Lung microvascular endothelial cell (primary cell): Measurements from ENCODE around the gene R3HDM4. TPM values are rescaled to one million over a fixed set of nuclear protein-coding genes. Genes with fewer than 3 reads are reported as not detected.
"Not testable (repeated sequence)": the region's sequence is repeated elsewhere in the genome, so short reads cannot be mapped to it uniquely, and the experiment has no call there.

ENCODE experiments used
- DNase-seq, 2 donors: peaks; one replicate each; pipeline versions ENCODE4 v3.0.0 to v3.0.0-alpha.2; 2010; ENCODE audit warnings: low read depth in 2 of 2
- total RNA-seq: library from RNA; depleted of rRNA; stranded (reverse); fragments of >200 nt; gene quantifications from 2 replicates; pipeline ENCODE4 v1.2.1, GENCODE V29; 2014

The R3HDM4 gene
- total RNA-seq = 27.2 and 28.8 TPM in 2 replicates

- peak; percentile 66 to 82 for DNase-seq
Measured at GRCh38 chr19:913080-913748, at the start of gene R3HDM4. R3HDM4 (minus strand) TSS chr19:913219; CDS start chr19:913157, 62 bp downstream.

DNA sequence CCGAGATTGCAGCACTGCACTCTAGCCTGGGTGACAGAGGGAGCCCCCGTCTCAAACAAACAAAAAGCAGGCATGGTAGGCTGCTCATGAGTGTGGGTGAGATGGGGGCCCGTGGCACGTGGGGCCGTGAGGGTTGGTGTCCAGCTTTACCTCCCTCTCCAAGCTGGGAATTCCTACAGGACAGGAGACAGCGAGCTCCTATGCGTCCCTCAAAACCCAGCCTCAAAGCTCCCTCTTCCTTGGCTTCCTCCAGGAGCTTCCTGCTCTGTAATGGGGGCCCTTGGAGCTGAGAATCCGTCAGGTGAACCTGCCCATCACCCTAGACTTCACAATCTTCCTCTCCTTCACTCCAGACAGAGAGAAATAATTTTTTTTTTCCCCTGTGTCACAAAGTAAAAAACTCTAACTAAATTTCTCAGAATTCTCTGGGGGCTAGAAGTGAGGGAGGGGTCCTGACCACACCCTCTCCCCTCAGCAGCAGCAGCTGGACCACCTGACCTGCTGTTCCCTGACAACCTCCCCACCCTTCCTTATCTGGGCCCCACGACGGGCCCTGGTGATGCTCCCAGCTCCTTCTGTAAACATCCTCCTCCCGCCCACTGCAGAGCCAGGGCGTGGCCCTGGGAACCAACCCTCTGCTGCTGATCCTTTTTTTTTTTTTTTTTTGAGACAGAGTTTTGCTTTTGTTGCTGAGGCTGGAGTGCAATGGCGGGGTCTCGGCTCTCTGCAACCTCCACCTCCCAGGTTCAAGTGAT lies 49.0 kb upstream of the R3HDM4 start:
- peak in 1 of 2 donors; percentile 12 for DNase-seq

GRCh38 chr19:960601-960938 lies 47.6 kb upstream of the R3HDM4 start:
- DNase-seq = no peak

GRCh38 chr19:960020-960419 lies 47.0 kb upstream of the R3HDM4 start:
- DNase-seq = no peak

DNA sequence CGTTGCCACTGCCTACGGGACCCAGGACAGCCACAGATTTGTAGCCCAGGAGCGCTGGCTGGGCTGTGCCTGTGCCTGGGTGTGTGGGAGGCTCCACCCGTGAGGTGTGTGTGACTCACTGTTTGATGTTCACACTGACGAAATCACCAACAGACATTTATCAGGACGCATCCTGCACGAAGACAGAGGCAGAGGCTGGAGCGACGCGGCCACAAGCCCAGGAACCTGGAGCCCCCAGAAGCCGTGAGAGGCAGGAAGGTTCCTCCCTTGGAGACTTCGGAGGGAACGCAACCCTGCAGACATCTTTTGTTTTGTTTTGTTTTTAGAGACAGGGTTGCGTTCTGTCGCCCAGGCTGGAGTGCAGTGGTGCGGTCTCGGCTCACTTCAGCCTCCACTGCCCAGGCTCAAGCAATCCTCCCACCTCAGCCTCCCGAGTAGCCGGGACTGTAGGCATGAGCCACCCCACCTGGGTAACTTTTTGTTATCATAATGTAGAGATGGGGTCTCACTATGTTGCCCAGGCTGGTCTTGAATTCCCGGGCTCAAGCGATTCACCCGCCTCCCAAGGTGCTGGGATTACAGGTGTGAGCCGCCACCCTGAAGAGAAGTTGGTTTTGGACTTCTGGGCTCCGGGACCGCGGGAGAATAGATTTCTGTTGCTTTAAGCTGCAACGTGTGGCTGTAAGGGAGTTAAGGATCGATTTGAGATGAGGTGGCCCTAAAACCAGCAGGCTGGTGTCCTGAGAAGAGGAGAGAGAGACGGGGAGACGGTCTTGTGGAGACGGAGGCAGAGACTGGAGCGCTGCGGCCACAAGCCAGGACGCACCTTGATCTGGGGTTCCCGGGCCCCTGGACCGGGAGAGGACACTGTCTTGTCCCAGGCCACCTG lies 46.2 kb upstream of the R3HDM4 start:
- no peak for DNase-seq

DNA sequence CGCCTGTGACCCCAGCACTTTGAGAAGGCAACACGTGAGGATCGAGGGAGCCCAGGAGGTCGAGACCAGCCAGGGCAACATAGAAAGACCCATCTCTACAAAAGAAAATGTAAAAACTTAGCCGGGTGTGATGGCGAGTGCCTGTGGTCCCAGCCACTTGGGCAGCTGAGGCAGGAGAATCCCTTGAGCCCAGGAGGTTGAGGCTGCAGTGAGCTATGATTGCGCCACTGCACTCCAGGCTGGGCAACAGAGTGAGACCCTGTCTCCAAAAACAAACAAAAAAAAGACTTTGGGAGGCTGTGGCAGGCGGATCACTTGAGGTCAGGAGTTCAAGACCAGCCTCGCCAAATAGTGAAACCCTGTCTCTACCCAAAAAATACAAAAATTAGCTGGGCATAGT lies 44.6 kb upstream of the R3HDM4 start:
- not testable (repeated sequence) for DNase-seq

DNA sequence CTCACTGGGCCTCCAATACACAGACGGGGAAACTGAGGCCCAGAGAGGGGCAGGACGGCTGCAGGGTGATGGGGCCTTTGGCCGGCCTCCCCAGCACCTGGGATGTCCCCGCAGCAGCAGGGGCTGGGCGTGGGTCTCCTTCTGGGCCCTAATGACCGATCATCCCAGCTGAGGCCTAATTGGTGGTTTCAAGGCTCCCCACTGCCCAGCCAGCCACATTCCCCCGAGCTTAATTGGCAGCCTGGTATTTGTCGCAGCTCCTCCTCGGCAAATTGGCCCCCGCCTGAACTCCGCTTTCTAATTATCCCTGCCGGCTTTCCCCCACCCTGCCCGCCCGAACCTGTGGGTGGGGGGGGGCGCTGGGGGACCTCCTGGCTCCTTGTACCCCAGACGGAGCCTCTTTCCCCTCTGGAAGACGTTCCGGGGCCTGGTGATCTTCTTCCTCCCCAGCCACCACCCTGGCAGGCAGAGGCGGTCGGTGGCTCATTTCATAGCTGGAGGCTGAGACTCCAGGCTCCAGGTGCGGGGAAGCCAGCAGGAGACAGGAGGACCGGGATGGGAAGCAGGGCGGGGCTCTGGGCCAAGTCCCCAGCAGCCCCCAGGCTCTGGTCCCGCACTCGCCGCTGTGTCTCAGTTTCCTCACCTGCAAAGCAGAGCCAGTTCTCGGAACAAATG lies 43.9 kb upstream of the R3HDM4 start:
- DNase-seq = no peak

GRCh38 chr19:955803-956765 lies 43.1 kb upstream of the R3HDM4 start:
- DNase-seq = no peak

DNA sequence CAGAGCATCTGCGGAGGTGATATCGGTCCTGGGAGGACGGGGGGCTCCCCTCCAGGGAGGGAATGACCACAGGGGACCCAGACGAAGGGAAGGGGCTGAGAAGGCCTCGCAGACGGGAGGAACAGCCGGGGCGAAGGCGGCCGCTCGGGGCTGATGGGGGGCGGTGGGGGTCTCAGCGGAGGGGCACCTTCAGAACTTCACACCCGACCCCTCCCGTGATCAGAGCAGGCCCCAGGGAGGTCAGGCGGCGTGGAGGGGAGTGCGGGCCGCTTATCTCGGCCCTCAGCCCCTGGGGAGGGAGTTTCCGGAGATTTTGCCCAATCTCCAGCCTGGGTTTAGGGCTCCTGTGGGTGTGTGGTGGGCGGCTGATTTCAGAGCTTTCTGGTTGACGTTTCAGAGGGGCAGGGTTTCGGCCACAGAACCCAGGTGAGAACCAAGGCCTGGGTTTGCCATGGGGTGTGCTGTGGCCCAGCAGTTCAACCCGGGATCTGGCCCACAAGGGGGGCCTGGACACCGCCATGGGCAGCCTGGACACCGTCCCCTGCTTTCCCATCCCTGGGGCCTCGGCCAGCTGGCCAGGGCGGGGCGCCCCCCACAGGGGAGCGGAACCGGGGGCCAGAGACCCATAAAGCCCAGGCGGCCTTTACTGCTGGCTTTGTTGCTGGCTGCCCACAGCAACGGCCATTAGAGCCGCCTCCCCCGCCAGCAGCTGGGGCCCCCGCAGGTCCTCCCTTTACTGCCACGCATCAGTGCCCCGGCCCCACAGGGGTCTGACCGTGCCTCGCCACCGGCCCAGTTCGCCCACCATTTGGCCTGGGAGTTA lies 41.9 kb upstream of the R3HDM4 start:
- no peak for DNase-seq

DNA sequence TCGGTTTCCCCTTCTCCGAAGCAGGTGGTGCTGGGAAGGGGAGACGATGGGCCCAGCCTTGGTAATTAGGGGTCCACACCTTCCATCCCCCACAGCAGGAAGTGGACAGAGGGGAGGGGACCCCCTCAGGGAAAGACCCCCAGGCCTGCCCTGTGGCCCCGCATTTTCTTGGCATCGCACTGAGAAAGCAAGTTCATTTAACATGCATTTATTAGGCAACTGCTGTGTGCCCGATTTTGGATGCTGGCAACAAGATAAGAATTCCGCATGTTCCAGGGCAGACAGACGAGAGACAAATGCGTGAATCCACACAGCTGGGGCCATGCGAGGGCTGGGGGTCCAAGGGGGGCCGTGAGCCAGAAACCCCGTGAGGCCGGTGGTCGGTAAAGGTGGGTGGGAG lies 41.3 kb upstream of the R3HDM4 start:
- no peak for DNase-seq

GRCh38 chr19:953445-954271 lies 40.6 kb upstream of the R3HDM4 start:
- DNase-seq = no peak

GRCh38 chr19:952680-953444 lies 39.8 kb upstream of the R3HDM4 start:
- DNase-seq = no peak

DNA sequence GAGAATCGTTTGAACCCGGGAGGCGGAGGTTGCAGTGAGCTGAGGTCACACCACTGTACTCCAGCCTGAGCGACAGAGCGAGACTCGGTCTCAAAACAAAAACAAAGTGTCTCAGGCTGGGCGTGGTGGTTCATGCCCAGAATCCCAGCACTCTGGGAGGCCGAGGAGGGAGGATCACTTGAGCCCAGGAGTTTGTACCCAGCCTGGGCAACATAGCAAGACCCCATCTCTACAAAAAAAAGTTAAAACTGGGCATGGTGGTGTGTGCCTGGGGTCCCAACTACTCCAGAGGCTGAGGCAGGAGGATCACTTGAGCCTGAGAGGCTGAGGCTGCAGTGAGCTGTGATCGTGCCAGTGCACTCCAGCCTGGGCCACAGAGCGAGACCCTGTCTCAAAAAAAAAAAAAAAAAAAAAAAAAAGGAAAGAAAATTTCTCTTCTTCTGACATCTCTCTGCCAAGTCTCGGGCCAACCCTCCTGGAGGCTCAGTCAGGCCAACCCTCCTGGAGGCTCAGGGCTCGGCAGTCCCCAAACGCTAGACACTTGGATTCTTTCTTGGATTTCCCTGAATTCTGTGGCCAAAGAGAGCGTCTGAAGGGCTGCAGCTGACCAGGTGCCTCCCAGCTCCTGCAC lies 39.1 kb upstream of the R3HDM4 start:
- no peak for DNase-seq

DNA sequence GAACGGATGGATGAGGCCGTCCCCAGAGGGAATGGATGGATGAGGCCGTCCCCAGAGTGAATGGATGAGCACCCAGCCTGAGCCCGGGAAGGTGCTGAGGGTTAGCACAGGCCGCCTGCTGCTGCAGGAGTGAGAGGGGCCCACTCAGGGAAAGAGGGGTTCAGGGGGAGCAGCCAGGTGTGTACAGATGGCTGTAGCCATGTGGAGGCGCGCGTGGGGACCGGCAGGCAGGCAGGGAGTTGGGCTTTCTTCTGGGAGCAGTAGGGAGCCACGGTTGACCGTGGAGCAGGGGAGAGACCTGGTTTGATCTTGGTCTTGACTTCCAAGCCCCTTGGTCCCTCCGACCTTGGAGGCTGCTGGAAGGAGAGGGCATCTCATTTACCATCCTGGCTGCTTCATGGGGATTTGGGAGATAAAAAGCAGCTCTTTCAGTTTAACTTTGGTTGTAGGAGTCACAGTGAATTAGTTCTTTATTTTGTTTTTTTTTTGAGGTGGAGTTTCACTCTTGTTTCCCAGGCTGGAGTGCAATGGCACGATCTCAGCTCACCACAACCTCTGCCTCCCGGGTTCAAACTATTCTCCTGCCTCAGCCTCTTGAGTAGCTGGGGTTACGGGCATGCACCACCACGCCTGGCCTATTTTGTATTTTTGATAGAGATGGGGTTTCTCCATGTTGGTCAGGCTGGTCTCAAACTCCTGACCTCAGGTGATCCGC lies 37.5 kb upstream of the R3HDM4 start:
- DNase-seq = no peak

GRCh38 chr19:948842-949496 lies 36.0 kb upstream of the R3HDM4 start:
- no peak for DNase-seq
